Jurkat, Clone E6-1 (cell line): Measurements from ENCODE around the gene LYSMD2.

Experiments
- DNase-seq: peaks from one replicate; pipeline ENCODE4 v3.0.0-alpha.2; 2011; ENCODE audit warnings: low read depth, low spot score
- H3K4me3 ChIP-seq: 2 replicates; pipeline ENCODE4 v1.5.1; 2011; ENCODE audit warnings: mild to moderate bottlenecking, low read length, control low read depth, moderate library complexity

LYSMD2 gene

DNA sequence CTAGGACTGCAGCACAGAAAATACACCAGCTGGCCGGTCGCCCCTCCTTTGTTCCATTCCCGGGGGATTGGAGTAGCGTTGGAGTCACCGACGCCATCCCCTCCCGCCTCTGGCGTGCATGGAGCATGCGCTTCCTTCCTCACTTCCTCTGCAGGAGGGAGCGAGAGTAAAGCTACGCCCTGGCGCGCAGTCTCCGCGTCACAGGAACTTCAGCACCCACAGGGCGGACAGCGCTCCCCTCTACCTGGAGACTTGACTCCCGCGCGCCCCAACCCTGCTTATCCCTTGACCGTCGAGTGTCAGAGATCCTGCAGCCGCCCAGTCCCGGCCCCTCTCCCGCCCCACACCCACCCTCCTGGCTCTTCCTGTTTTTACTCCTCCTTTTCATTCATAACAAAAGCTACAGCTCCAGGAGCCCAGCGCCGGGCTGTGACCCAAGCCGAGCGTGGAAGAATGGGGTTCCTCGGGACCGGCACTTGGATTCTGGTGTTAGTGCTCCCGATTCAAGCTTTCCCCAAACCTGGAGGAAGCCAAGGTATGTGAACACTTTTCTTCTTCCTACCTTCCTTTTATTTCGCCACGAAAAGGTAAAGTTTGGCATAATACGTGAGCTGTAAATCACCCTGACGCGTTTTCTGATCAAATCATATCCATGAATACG is 56.0 kb downstream of the LYSMD2 start, which contains the start of gene SCG3:
TSS of gene SCG3 (plus strand) at position 201 of the 661 bp plus-strand sequence. CDS start at position 454, 253 bp downstream.
- no peak within 1 kb of the TSS for H3K4me3 ChIP-seq
- no peak for DNase-seq

DNA sequence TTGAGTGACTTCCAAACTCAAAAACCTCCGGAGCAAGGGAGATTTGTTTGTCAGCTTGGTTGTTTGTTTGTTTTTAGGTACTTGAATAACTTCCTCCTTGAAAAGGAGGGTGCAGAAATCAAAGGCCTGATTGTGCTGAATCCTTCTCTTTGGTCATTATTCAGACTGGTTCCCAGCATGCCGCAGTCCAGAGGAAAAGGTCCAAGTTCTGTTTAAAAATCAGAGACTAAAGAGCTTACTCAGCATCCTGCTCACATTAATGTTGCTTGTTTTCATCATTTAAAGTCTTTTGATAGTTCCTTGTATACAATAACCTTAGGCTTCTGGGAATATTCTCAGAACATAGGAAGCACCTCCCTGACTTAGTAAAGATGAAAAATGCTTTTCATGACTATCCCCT is 57.1 kb downstream of the LYSMD2 start:
- no peak overlapping the region for H3K4me3 ChIP-seq
- no peak for DNase-seq

DNA sequence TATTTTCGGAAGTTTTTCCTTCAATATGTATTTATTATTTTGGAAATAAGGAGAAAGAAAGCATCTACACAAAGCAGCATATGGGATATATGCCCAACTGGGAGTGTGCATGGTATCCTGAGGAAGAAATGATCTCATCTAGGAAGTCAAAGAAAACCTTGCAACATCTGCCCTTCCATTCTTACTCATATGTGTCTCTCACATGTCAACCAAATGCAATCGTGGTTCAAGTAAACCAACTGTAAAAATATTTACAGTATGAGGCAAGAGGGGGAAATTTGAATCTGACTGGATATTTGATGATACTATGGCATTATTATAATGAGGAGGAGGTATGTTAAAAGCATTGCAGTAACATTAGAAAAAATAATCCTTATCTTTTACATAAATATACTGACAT is 59.4 kb downstream of the LYSMD2 start:
- H3K4me3 ChIP-seq, result no peak overlapping the region
- DNase-seq, result no peak

DNA sequence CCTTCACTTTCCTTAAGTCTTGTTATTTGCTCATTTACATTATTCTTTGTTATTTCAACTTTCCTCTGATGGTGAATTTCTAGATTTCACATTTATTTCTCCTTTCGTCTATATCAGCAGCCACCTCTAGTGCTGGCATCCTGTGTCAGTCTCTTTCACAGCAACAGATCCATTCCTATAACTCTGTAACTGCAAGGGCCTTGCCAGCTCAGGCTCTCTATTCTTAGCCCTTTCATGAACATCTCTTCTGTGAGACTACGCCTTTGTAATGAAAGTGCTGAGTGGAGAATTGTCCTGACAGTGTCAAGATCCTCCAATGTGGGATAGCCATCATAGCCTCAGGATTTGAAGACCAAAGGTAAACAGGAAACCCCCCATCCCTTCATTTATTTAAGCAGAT is 60.0 kb downstream of the LYSMD2 start:
- DNase-seq, result no peak
- no peak overlapping the region for H3K4me3 ChIP-seq

DNA sequence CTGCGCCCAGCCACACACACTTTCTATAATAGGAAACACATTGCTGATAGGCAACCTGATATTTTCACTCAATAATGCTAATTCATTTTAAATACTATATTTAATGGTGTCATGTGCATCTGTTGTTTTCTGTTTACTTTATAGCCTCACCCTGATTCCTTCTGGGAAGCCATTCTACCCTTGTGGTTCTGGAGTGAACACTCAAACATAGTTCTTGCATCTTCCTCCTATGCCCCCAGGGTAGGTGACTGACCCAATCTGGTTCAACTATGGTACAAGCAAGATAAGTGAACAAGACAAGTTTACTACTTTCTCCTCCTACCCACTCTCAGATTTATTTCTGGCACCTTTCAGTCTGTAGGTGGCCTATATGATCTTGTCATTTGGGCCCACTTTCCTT is 60.4 kb downstream of the LYSMD2 start:
- DNase-seq, result no peak
- no peak overlapping the region for H3K4me3 ChIP-seq

DNA sequence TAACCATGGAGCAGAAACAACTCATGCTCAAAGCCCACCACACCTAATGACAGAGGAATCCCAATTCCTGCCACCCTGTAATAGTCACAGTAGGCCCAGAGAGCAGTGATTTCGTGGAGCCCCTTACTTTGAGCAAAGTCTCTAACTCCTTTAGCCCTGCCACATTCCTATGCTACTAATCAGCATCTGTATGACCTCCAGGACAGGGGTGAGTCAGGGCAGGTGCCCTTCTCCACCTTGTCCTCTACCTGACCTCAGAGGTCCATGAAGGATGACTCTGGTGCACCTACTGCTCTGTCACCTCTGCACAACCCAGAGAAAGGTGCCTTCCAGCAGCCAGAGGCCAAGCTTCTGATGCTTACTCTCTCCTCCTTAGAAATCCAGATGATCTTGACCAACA is 62.2 kb downstream of the LYSMD2 start:
- H3K4me3 ChIP-seq, result no peak overlapping the region
- DNase-seq, result no peak
